ENCODE data around the gene SPTBN4.

DNA sequence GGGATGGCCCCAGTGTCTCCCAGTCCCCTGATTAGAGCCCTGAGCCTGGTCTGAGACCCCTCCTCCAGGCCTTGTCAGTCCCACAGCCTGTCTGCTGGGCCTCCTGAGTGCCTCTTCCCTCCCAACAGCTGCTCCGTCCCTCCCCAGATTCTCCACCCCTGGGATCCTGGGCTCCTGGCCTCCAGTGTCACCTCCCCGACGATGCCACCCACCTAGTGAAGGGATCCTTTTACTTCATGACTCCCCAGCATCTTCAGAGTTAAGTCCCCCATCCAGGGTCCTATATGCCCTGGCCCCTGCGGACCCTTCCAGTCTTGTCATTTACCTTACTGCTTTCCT is 49.2 kb upstream of the SPTBN4 start:
- TF ChIP-seq, protein P1, sequence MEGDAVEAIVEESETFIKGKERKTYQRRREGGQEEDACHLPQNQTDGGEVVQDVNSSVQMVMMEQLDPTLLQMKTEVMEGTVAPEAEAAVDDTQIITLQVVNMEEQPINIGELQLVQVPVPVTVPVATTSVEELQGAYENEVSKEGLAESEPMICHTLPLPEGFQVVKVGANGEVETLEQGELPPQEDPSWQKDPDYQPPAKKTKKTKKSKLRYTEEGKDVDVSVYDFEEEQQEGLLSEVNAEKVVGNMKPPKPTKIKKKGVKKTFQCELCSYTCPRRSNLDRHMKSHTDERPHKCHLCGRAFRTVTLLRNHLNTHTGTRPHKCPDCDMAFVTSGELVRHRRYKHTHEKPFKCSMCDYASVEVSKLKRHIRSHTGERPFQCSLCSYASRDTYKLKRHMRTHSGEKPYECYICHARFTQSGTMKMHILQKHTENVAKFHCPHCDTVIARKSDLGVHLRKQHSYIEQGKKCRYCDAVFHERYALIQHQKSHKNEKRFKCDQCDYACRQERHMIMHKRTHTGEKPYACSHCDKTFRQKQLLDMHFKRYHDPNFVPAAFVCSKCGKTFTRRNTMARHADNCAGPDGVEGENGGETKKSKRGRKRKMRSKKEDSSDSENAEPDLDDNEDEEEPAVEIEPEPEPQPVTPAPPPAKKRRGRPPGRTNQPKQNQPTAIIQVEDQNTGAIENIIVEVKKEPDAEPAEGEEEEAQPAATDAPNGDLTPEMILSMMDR (conservative IDR thresholded peaks at IDR 0.05 in 1 of 2, IDR thresholded peaks at IDR 0.05 in 1 of 2; ENCODE audit: low read depth in 1 of 2, low read length in 2 of 2) = no peak
- no peak for TF ChIP-seq EZH2 (IDR thresholded peaks at IDR 0.05; ENCODE audit: low read length, missing control alignments)

All from fibroblast of lung (primary cell).